ENCODE measurements around the gene HTRA2.

- TF ChIP-seq CTCF (IDR thresholded peaks at IDR 0.05; ENCODE audit: low read depth, low read length, missing input control) (no peak), REST (IDR thresholded peaks at IDR 0.05) (no peak), MAX (IDR thresholded peaks at IDR 0.05) (no peak), JUND (IDR thresholded peaks at IDR 0.05) (no peak), HNF4G (IDR thresholded peaks at IDR 0.05) (no peak), ZBTB33 (IDR thresholded peaks at IDR 0.05) (no peak), GABPA (IDR thresholded peaks at IDR 0.05 in 1 of 2, conservative IDR thresholded peaks at IDR 0.05 in 1 of 2) (no peak), FOXA1 (IDR thresholded peaks at IDR 0.05) (no peak), YY1 (IDR thresholded peaks at IDR 0.05) (no peak), ATF3 (IDR thresholded peaks at IDR 0.05) (no peak), RXRA (IDR thresholded peaks at IDR 0.05) (no peak), SP1 (IDR thresholded peaks at IDR 0.05) (no peak), NR2F2 (IDR thresholded peaks at IDR 0.05) (no peak)
Measured at GRCh38 chr2:74513605-74514367, 15.9 kb upstream of the HTRA2 start.

Measured in liver (tissue), 3 donors.